Measurements from ENCODE around the gene RGS10.

DNA sequence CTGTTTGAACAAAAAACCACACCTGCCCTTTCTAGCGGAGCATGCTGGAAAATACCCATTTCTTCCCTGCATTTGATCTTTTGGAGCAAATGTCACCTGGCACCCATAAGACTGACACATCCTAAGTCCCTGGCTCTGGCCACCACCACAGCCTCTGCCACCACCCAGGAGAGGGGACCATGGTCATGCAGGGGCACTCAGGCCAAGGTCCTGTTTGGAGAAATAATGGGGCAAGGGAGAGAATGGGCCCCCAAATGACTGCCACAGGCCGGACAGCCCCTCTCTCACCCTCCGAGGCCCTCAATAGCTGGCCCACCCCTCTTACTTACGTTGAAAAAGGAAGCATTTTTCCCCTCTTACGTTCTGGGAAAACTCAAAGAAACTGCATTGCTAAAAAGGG, 35.4 kb downstream of the RGS10 start:
- TF ChIP-seq EZH2 (IDR thresholded peaks at IDR 0.05; ENCODE audit: borderline replicate concordance, low read depth, low read length, poor library complexity, severe bottlenecking) = no peak
- TF ChIP-seq, protein P1, sequence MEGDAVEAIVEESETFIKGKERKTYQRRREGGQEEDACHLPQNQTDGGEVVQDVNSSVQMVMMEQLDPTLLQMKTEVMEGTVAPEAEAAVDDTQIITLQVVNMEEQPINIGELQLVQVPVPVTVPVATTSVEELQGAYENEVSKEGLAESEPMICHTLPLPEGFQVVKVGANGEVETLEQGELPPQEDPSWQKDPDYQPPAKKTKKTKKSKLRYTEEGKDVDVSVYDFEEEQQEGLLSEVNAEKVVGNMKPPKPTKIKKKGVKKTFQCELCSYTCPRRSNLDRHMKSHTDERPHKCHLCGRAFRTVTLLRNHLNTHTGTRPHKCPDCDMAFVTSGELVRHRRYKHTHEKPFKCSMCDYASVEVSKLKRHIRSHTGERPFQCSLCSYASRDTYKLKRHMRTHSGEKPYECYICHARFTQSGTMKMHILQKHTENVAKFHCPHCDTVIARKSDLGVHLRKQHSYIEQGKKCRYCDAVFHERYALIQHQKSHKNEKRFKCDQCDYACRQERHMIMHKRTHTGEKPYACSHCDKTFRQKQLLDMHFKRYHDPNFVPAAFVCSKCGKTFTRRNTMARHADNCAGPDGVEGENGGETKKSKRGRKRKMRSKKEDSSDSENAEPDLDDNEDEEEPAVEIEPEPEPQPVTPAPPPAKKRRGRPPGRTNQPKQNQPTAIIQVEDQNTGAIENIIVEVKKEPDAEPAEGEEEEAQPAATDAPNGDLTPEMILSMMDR (conservative IDR thresholded peaks at IDR 0.05; ENCODE audit: low read depth, low read length) = no peak
